ENCODE results near the gene PFKFB4.

DNA sequence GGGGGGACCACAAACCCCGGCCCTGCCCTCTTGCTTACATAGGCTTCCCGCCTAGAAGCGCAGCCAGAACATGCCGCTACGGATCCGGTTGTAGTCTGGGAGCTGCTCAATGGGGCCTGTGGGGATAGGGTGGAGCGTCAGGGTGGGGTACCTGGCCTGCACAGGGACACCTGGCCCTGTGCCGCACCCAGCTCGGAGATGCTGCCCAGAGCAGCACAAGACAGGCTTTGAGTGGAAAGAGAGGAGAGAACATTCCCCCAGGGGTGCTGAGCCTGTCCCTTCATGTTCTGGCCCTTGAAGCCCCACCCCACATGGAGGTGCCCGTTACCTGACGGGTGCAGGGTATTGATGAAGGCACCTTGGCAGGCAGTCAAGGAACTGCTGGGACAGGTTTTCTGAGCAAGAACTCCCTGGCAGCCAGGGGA lies 42.5 kb upstream of the PFKFB4 start:
- TF ChIP-seq, protein P1, sequence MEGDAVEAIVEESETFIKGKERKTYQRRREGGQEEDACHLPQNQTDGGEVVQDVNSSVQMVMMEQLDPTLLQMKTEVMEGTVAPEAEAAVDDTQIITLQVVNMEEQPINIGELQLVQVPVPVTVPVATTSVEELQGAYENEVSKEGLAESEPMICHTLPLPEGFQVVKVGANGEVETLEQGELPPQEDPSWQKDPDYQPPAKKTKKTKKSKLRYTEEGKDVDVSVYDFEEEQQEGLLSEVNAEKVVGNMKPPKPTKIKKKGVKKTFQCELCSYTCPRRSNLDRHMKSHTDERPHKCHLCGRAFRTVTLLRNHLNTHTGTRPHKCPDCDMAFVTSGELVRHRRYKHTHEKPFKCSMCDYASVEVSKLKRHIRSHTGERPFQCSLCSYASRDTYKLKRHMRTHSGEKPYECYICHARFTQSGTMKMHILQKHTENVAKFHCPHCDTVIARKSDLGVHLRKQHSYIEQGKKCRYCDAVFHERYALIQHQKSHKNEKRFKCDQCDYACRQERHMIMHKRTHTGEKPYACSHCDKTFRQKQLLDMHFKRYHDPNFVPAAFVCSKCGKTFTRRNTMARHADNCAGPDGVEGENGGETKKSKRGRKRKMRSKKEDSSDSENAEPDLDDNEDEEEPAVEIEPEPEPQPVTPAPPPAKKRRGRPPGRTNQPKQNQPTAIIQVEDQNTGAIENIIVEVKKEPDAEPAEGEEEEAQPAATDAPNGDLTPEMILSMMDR (IDR thresholded peaks at IDR 0.05; ENCODE audit: low read depth, low read length, poor library complexity, severe bottlenecking): no peak
- TF ChIP-seq EZH2phosphoT487 (IDR thresholded peaks at IDR 0.05; ENCODE audit: borderline replicate concordance, low read length): no peak
